ENCODE measurements around the gene HJURP.
A peak's percentile ranks its signal among the peaks of the same experiment; 100 is the strongest.

DNA sequence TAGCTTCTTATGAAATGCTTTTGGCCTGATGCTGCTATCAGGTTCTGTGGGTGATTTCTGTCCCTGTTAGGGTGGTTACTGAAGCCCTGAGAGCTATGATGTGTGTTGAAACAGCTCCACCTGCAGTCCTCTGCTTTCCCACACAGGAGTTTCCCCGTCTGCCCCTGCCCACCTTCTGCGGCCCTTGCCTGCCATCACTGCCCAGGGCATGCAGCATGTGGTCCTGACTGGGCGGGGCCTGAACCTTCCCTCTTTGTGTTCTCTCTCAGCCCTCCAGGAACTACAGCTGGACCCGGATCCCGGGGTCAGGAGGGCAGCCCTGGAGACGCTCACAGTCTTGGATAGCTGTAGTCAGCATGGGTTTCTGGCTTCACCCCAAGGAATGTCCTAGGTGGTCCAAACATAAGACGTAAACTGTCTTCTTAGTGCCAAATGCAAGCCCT, 21.4 kb downstream of the HJURP start:
- TF ChIP-seq CTCF (conservative IDR thresholded peaks at IDR 0.05 in 1 of 2, IDR thresholded peaks at IDR 0.05 in 1 of 2; ENCODE audit: extremely low read depth in 1 of 2, insufficient read depth in 1 of 2, low read depth in 1 of 2, low read length in 2 of 2), result peak; percentile 12 to 53
- TF ChIP-seq EZH2 (IDR thresholded peaks at IDR 0.05; ENCODE audit: borderline replicate concordance, low read length), result no peak

All from mammary epithelial cell (primary cell).